ENCODE results near the gene AHI1.

GRCh38 chr6:135299256-135299655 is 198.3 kb downstream of the AHI1 start:
- no peak for TF ChIP-seq CTCF (tag by site-specific recombination; IDR thresholded peaks at IDR 0.05)
- no peak for TF ChIP-seq ZNF544 (tag by site-specific recombination; IDR thresholded peaks at IDR 0.05)
- TF ChIP-seq ZNF416 (tag by site-specific recombination; IDR thresholded peaks at IDR 0.05), result no peak
- no peak for TF ChIP-seq ZNF530 (tag by site-specific recombination; IDR thresholded peaks at IDR 0.05; ENCODE audit: low read depth)
- TF ChIP-seq ZBTB6 (tag by site-specific recombination; IDR thresholded peaks at IDR 0.05), result no peak
- no peak for TF ChIP-seq ZBTB21 (tag by site-specific recombination; IDR thresholded peaks at IDR 0.05)
- no peak for TF ChIP-seq YY2 (tag by site-specific recombination; IDR thresholded peaks at IDR 0.05)

Measured in HEK293 (cell line).